GM21528 (cell line): Measurements from ENCODE around the gene TNK2.
"Not testable (repeated sequence)": the region's sequence is repeated elsewhere in the genome, so short reads cannot be mapped to it uniquely, and the experiment has no call there.

ENCODE experiments used
- ATAC-seq: cut with Tn5 transposase; IDR thresholded peaks from one replicate; pipeline ENCODE4 v1.9.1; 2021; ENCODE audit warnings: mild to moderate bottlenecking, moderate library complexity; ENCODE audit not compliant: unreplicated experiment, low FRiP score

TNK2 gene

DNA sequence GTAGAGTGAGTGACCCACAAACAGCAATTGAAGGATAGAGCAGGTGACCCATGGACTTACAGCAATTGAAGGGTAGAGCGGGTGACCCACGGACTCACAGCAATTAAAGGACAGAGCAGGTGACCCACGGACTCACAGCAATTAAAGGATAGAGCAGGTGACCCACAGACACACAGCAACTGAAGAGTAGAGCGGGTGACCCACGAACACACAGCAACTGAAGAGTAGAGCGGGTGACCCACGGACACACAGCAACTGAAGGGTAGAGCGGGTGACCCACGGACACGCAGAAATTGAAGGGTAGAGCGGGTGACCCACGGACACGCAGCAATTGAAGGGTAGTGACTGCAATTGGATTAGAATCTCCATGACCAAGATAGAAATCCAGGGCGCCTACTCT is 9.8 kb upstream of the TNK2 start:
- ATAC-seq = no peak

DNA sequence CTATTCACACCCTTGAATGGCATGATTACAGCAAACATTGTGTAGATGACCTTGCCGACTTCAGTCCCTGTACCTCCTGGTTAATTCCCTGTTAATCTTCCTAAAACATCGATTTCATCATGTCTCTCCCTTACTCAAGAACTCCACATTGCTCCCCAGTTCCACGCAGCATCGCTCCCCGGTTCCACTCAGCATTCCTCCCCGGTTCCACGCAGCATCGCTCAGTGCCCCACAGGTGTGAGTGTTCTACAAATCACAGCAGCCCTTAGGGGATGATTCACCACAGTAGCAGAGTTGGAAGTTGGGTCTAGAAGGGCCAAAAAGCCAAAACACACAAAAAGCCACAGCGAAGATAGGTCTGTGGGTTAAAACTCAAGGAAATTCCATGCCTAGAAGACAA is 8.6 kb upstream of the TNK2 start:
- ATAC-seq = no peak

DNA sequence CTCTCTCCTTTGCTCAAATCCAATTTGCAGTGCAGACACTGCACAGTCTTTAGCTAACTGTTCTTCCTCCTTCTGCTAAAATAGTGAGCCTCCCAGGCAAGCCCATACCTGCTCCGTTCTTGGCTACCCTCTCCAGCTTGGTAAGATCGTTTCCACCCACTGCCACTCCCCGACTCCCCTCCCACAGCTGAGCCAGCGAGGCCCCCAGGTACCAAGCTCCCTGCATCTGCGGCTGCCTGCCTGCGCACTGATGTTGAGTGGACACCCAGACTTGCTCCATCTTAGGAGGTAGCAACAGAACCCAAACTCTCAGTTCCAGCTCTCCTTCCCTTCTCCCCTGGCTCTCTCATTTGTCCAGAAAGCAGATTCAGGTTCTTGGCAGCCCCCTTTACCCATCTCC is 7.9 kb upstream of the TNK2 start:
- ATAC-seq = no peak

DNA sequence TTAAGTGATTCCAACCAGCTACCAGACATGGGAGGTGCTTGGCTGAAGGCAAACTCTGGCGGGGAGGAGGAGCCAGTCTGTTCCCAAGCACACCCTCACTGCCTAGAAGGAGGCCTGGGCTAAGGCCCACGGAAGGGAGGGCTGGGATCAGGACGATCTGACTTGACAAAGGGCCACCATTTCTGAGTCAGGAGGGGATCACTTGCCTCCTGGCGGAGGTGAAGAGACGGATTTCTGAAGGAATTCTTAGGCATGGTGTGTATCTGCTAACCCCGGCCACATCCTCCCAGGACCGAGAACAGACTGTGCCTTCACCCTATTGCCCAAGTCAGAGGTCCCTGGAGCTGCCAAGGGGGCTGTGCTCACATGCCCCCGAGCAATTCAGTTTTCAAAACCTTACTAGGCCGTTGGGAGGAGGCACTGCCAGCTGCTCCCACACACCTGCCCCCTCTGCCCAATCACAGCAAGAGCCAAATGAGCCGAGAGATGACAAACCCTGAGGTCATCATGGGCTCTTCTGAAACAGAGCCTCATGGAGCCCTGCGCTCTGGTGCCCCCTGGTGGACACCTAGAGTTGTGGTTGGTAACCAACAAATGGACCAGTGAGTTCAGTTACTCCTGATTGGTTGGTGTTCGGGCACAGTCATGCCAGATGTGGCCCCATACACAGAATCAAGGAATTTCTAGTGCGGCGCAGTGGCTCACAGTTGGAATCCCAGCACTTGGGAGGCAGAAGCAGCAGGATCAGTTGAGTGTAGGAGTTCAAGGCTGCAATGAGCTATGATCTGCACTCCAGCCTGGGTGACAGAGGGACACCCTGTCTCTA is 6.5 kb upstream of the TNK2 start:
- peak; percentile 75 for ATAC-seq

DNA sequence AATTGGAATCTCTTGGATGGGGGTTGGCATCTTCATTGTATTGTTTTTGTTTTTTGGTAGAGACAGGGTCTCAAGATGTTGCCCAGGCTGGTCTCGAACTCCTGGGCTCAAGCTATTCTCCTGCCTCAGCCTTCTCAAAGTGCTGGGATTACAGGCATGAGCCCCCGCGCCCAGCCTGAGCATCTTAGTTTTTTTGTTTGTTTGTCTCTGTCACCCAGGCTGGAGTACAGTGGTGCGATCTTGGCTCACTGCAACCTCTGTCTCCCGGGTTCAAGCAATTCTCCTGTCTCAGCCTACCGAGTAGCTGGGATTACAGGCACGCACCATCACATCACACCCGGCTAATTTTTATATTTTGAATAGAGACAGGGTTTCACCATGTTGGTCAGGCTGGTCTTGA is 5.8 kb upstream of the TNK2 start:
- not testable (repeated sequence) for ATAC-seq

DNA sequence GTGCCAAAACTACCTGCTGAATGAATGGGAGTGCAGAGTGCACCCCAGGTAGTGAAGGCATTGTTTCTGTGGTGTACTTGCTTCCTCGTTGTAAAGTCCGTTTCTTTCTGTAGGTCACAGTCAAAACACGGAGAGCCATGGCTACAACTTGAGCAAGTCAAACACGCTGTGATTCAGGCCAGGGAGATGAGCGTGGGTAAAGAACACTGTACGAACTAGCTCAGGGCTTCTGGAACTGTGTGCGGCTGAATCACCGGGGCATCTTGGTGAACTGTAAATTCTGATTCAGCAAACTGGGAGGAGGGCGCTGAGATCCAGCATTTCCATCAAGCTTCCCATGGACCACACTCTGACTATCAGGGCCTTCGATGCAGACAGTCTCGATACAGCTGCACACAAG is 5.0 kb upstream of the TNK2 start:
- no peak for ATAC-seq

DNA sequence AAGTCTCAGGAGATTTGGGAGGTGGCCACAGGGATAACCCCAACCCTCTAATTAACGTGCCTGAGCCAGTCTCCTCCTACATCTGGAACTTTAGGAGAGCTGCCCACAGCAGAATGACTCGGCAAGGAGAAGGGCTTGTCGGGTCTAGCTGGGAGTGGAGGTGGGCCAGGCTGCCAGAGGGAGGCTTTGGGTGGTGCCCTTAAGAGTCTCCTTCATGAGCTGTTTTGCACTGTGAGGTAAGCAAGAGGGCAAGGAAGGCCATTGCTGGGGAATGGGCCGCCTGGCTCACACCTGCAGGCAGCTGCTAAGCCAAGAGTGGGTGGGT is 3.6 kb upstream of the TNK2 start:
- ATAC-seq = no peak

DNA sequence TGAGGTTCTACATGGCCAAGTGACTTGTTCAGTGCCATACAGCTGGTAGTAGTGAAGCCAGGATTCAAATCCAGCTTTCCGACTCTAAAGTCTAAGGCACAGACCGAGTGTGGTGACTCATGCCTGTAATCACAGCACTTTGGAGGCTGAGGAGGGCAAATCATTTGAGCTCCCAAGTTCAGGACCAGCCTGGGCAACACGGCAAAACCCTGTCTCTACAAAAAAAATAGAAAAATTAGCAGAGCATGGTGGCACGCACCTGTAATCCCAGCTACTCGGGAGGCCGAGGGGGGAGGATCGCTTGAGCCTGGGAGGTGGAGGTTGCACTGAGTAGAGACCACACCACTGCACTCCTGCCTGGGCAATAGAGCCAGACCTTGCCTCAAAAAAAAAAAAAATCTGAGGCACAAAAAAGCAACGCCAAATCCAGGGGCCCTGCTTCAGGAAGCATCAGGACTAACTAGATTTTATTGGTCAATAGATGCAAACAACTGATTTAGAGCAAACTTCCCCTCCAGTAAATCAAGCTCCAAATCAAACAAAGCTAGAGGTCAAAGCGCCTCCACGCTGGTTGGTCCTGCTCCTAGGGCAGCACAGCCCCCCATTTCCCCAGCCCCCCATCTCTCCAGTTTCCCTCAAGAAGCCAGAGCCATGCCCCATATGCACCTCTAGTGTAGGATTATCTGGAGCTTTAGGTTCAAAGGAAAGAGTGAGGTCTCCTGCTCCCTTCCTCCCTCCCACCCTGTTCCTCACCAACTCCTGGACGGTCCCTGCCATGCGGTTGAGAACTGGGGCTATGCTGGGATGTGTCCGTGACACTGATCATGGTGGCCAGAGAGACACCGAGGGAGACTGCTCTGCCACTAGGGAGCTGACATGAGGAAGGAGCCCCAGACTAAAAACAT is 2.9 kb upstream of the TNK2 start:
- ATAC-seq = no peak

DNA sequence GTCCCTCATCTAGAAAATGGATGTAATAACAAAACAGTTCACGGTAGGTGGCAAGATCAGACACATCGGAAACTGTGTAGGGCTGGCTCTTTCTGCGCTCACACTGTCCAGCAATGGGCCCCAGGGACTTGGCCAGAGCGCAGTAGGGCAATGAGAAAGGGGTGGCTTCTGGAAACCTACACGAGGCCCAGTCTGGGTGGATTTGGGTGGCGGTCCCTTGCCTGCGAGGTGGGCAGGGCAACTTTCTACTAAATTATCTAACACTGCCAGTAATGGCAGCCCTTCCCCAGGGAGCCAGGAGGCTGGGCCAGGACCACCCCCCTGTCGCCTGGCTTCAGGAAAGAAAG is 2.1 kb upstream of the TNK2 start:
- no peak for ATAC-seq

DNA sequence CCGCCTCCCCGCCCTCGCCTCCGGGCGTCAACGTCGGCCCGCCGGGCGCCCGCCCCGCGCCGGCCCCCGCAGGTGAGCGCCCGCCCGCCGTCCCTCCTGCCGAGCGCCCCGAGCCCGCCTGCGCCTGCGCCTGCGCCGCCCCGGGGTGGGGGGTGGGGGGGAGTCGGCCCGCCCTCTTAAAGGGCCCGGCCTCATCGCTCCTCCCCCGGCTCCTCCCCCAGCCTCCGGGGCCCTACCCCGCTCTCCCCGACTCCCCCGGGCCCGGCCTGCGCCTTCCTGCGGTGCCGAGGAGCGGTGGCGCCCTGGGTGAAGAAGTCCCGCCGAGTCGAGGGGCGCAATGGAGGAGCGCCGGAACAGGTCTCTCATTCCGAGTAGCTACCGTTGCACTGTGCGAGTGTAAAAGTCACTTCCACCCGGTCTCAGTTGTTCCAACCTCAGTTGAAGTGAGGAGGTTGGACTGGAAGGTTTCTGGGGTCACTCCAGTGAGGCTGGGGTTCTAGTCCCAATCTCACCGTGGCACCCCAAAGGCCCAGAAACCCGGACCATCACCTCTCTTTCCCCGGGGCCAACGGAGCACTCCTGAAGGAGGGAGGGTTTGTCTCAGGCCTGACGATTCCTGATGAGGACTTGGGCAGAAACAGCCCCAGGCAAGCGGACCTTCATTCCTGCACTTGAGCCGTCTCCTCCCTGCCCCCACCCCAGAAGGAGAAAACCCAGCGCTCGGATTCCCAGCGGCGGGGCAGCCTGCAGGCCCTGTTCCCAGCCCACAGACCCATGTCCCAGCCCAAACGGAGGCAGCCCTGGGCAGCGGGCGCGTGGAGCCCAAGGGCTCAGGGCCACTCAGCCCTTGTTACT is 1.5 kb upstream of the TNK2 start:
- ATAC-seq = peak; percentile 34

DNA sequence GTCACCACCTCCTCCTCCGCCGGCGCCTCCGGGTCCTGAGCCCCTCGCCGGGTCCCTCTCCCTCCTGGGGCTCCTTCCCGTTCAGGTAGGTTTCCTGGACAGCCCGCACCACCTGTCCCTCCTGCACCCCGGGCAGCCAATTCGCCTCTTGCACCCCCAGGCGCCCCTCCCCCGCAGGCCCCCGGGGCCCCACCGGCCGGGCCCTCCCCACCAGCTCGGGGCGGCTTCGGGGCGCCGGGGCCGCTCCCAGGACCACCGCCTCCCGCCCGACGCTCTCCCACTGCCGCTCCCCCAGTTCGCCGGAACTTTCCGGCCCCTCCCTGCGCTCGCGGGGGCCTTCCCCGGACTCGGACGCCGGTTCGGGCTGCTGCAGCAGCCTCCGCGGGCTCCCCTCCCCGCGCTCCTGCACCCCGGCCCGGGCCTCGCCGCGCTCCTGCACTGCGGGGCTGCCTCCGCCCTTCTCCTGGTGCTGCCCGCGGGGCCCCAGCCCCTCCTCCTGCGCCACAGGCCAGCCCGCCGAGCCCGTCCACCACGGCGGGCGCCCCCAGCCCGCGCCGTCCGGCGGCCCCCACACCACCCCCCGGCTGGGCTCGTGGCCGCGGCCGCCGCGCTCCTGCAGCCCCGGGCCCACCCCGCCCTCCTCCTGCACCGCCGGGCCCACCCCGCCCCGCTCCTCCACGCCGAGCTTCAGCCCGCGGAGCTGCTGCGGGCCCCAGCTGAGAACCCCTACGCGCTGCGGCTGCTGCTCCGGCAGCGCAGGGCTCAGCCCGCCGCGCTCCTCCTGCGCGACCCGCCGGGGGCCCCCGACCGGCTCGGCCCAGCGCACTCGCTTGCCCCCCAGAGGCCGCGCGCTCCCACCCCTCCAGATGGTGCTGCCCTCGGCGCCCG is 587 bp upstream of the TNK2 start:
- ATAC-seq = peak; percentile 23

DNA sequence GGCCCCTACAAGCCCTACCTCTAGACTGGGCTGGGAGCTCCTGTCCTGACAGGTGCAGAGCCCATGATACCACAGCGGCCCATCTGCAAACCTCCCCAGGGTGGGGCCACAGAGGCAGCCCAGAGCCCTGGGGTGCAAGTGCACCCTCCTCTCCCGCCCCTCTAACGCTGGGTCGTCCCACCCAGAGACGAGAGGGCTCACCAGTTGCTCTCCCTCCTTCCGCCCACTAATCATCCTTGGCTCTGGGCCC is 742 bp downstream of the TNK2 start:
- peak; percentile 12 for ATAC-seq

DNA sequence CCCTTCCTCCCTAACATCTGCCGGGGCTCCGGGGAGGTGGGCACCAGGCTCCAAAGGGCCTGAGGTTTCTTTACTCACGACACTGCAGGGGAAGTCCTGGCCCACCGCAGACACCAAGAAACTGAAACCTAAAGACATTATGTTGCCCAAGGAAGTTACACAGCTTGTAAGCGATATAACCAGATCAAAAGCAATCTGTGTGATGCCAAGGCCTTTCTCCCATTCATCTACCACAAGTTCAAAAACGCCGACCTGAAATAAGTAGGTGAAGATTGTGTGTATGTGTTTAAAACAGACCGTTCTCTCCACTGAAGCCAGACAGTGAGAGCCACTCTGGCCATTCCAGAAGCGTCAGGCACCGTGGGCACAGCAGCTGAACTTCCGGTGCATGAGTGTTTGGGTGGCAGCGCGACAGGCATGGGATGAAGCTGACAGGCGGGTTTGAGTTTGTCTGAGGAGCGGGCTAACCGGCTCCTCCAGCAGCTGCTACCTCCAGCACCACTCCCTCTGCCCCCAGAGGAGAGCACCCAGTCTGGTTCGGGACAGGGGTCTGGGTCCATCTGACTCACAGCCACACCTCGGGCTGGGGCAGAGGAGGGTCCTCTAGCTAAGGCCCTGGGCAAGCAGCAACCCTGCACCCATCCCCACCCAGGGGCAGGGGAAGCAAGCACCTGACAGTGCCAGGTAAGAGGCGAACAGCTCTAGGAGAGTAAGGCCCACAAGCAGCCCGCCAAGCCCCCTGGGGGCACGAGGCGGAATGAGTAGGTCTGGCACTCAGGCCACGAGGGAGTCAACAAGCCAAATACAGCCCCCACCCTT is 1.3 kb downstream of the TNK2 start:
- peak; percentile 25 for ATAC-seq

DNA sequence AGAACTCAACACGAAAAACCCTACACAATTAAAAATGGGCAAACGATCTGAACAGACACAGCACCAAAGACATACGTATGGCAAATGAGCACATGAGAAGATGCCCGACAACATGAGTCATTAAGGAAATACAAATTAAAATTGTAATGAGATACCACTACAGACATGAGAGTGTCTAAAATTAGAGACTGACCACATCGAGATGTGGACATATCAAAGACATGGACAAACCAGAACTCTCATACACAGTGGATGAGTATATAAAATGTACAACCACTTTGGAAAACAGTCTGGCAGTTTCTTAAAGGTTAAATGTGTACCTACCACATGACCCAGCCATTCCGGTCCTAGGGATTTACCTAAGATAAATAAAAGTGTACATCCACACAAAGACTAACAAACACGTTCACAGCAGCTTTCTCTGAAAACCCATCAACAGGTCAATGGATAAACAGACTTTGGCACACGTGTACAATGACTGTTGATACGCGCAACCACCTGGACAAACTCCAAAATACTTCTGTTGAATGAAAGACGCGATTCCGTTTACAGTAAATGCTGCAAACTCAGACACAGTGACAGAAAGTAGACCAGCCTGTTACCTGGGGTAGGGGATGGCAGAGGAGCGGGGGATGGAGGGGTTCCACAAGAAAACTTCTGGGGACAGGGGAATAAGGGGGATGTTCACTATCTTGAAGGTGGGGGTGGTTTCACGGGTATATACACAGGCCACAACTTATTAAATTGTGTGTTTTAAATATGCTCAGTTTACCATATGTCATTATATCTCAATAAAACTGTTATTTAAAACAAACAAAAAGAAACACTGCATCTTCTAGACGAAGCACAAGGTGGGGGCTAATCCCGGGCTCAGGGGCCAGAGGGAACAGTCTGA is 2.1 kb downstream of the TNK2 start:
- no peak for ATAC-seq

DNA sequence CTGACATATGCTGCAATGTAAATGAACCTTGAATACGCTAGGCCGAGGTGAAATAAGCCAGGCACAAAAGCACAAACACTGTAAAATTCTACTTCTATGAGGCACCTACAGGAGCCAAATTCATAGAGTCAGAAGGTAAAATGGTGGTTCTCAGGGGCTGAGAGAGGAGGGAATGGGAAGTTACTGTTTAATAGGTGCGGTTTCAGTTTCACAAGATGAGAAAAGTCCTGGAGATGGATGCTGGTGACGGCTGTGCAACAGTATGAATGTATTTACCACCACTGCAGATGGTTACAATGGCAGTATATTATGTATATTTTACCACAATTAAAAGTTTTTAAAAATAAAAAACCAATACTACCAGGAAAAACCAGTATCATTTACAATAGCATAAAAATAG is 4.0 kb downstream of the TNK2 start:
- no peak for ATAC-seq

DNA sequence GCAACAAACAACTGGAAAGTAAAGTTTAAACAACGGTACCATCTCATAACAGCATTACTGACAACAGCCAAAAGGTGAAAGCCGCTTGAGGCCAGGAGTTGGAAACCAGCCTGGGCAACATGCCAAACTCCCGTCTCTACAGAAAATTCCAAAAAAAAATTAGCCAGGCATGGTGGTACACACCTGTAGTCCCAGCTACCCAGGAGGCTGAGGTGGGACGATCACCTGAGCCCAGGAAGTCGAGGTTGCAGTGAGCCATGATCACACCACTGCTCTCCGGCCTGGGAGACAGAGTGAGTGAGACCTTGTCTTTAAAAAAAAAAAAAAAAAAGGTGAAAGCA is 4.4 kb downstream of the TNK2 start:
- no peak for ATAC-seq

DNA sequence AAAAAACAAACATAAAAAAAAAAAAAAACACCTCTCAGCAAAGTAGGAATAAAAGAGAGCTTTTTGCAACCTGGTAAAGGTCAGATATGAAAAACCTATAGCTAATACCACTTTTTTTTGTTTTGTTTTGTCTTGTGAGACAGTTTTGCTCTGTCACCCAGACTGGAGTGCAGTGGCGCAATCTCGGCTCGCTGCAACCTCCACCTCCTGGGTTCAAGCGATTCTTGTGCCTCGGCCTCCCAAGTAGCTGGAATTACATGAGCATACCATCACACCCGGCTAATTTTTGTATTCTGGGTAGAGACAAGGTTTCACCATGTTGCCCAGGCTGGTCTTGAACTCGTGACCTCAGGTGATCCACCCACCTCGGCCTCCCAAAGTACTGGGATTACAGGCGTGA is 5.7 kb downstream of the TNK2 start:
- not testable (repeated sequence) for ATAC-seq

DNA sequence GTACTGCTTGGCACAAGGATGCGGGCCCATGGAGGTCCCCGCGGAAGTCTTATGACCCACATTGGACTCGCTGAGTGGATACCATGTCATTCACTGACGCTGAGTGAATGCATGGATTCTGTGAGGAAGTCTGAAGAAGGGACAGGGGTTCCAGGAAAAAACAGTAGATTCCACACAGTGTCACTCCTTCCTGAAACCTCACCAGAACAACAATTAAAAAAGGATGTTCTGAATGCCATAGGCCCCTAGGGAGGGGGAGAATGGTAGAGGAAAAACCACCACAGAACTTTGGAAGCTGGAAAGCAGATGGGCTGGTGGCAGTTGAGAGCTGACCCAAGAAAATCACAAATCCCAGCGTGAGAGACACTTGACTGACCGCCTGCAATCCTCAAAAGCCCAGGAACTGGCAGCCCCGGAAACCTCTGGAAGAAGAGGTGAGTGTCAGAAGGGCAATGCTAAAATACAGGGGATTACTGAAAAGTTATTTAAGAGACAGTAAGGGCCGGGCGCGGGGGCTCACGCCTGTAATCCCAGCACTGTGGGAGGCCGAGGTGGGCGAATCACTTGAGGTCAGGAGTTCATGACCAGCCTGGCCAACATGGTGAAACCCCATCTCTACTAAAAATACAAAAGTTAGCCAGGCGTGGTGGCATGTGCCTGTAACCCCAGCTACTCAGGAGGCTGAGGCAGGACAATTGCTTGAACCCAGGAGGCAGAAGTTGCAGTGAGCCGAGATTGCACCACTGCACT is 6.3 kb downstream of the TNK2 start:
- ATAC-seq = not testable (repeated sequence)
